ENCODE data around the gene EPHA1. TPM values are rescaled to one million over a fixed set of nuclear protein-coding genes. Genes with fewer than 3 reads are reported as not detected.

EPHA1 gene
- total and polyA plus RNA-seq, 2 donors (not counting 1 experiment from before 2014, with no cell fraction given) = 0.39 to 0.49 TPM

- Histone ChIP-seq H3K9me3 (ENCODE audit: control extremely low read depth in 1 of 3, control insufficient read depth in 2 of 3, insufficient read depth in 1 of 3, low read length in 2 of 3) (no peaks in the 10 kb centered on the region), H4K20me1 (ENCODE audit: control insufficient read depth, insufficient read depth, low read length, poor library complexity, severe bottlenecking) (no peaks in the 10 kb centered on the region), H3K9ac (ENCODE audit: low read length) (no peak overlapping the region), H3K4me1 (ENCODE audit: control insufficient read depth in 2 of 2, insufficient read depth in 2 of 2, low read length in 2 of 2) (no peaks in the 10 kb centered on the region), H2AFZ (ENCODE audit: insufficient read depth, low read depth, low read length, poor library complexity, severe bottlenecking) (no peak overlapping the region), H3K36me3 (replicated peaks in 1 of 2; ENCODE audit: control extremely low read depth in 1 of 2, control insufficient read depth in 1 of 2, extremely low read depth in 1 of 2, insufficient read depth in 2 of 2, low read length in 1 of 2) (no peaks in the 10 kb centered on the region), H3K27me3 (replicated peaks in 1 of 4; ENCODE audit: control extremely low read depth in 1 of 4, control insufficient read depth in 3 of 4, insufficient read depth in 4 of 4, low read length in 3 of 4) (peaks cover 0 to 6% (median 2%) of the 10 kb centered on the region in 4 experiments), H3K79me2 (ENCODE audit: control insufficient read depth, insufficient read depth, low read length) (no peaks in the 10 kb centered on the region), H3K4me3 (ENCODE audit: control extremely low read depth in 1 of 5, extremely low read depth in 1 of 5, insufficient read depth in 1 of 5, low read depth in 2 of 5, low read length in 4 of 5) (no peak overlapping the region), H3K4me2 (replicated peaks; ENCODE audit: low read depth, low read length, poor library complexity, severe bottlenecking) (no peak overlapping the region), H3K27ac (ENCODE audit: low read length in 2 of 2) (no peak overlapping the region)
- Mint-ChIP-seq H3K27me3 (peaks cover 11% of the 10 kb centered on the region), H3K27ac (no peak overlapping the region), H3K9me3 (ENCODE audit: insufficient read depth) (no peaks in the 10 kb centered on the region), H3K4me1 (no peaks in the 10 kb centered on the region), H3K4me3 (no peak overlapping the region)
- intact Hi-C loops (cut with micrococcal nuclease) = no loop called here
- ATAC-seq (ENCODE audit: low read depth) (no peak), DNase-seq (no peak)
- TF ChIP-seq EZH2 (IDR thresholded peaks at IDR 0.05; ENCODE audit: borderline replicate concordance, insufficient read depth, low read depth, low read length, poor library complexity, severe bottlenecking) (no peak), CTCF (IDR thresholded peaks at IDR 0.05) (no peak)
- ChIA-PET POLR2A (no interaction called here), CTCF (no interaction called here)
Measured at GRCh38 chr7:143451122-143451521, 42.5 kb upstream of the EPHA1 start.

GRCh38 chr7:143449793-143450192 lies 41.1 kb upstream of the EPHA1 start:
- no peaks in the 10 kb centered on the region for H3K9me3 Mint-ChIP-seq (ENCODE audit: insufficient read depth)
- ChIA-PET POLR2A (no interaction called here), CTCF (no interaction called here)
- DNase-seq (no peak), ATAC-seq (ENCODE audit: low read depth) (no peak)
- intact Hi-C loops (cut with micrococcal nuclease) = no loop called here
- peaks cover 8% of the 10 kb centered on the region for H3K27me3 Mint-ChIP-seq
- no peak overlapping the region for H3K9ac ChIP-seq (ENCODE audit: low read length)
- H3K36me3 ChIP-seq (replicated peaks in 1 of 2; ENCODE audit: control extremely low read depth in 1 of 2, control insufficient read depth in 1 of 2, extremely low read depth in 1 of 2, insufficient read depth in 2 of 2, low read length in 1 of 2) = no peaks in the 10 kb centered on the region
- TF ChIP-seq CTCF (IDR thresholded peaks at IDR 0.05) = no peak
- TF ChIP-seq EZH2 (IDR thresholded peaks at IDR 0.05; ENCODE audit: borderline replicate concordance, insufficient read depth, low read depth, low read length, poor library complexity, severe bottlenecking) = no peak
- H3K27me3 ChIP-seq (replicated peaks in 1 of 4; ENCODE audit: control extremely low read depth in 1 of 4, control insufficient read depth in 3 of 4, insufficient read depth in 4 of 4, low read length in 3 of 4) = peaks cover 0 to 6% (median 4%) of the 10 kb centered on the region in 4 experiments
- H3K4me1 ChIP-seq (ENCODE audit: control insufficient read depth in 2 of 2, insufficient read depth in 2 of 2, low read length in 2 of 2) = no peaks in the 10 kb centered on the region
- no peaks in the 10 kb centered on the region for H3K9me3 ChIP-seq (ENCODE audit: control extremely low read depth in 1 of 3, control insufficient read depth in 2 of 3, insufficient read depth in 1 of 3, low read length in 2 of 3)
- no peaks in the 10 kb centered on the region for H4K20me1 ChIP-seq (ENCODE audit: control insufficient read depth, insufficient read depth, low read length, poor library complexity, severe bottlenecking)
- H3K4me1 Mint-ChIP-seq = no peaks in the 10 kb centered on the region
- H3K4me3 ChIP-seq (ENCODE audit: control extremely low read depth in 1 of 5, extremely low read depth in 1 of 5, insufficient read depth in 1 of 5, low read depth in 2 of 5, low read length in 4 of 5) = no peak overlapping the region
- no peaks in the 10 kb centered on the region for H3K79me2 ChIP-seq (ENCODE audit: control insufficient read depth, insufficient read depth, low read length)
- H3K4me2 ChIP-seq (replicated peaks; ENCODE audit: low read depth, low read length, poor library complexity, severe bottlenecking) = no peak overlapping the region
- H3K27ac ChIP-seq (ENCODE audit: low read length in 2 of 2) = no peak overlapping the region
- H3K27ac Mint-ChIP-seq = no peak overlapping the region
- no peak overlapping the region for H3K4me3 Mint-ChIP-seq
- no peak overlapping the region for H2AFZ ChIP-seq (ENCODE audit: insufficient read depth, low read depth, low read length, poor library complexity, severe bottlenecking)
- no CpG with 5 or more reads among the region's 3 CpGs for WGBS (ENCODE audit: insufficient coverage)
